Spinal cord (tissue), 10 donors: Measurements from ENCODE around the gene DCLK1. TPM values are rescaled to one million over a fixed set of nuclear protein-coding genes. Genes with fewer than 3 reads are reported as not detected.
"Not testable (repeated sequence)": the region's sequence is repeated elsewhere in the genome, so short reads cannot be mapped to it uniquely, and the experiment has no call there.

Experiments
- DNase-seq, 6 donors: peaks; one replicate each; pipeline versions ENCODE4 v3.0.0 to v3.0.0-alpha.2; 2013 to 2015; ENCODE audit warnings: low spot score in 6 of 6, low read depth in 4 of 6
- H3K27ac ChIP-seq: one replicate; pipeline ENCODE4 v1.5.1; 2013; ENCODE audit warnings: low read depth, low read length, control low read depth
- H3K27me3 ChIP-seq: one replicate; pipeline ENCODE4 v1.6.1; 2013; ENCODE audit warnings: low read length; ENCODE audit not compliant: control insufficient read depth, insufficient read depth
- H3K36me3 ChIP-seq: one replicate; pipeline ENCODE4 v1.6.1; 2013; ENCODE audit warnings: low read length; ENCODE audit not compliant: control insufficient read depth, insufficient read depth
- H3K4me1 ChIP-seq: one replicate; pipeline ENCODE4 v1.6.1; 2013; ENCODE audit warnings: low read length; ENCODE audit not compliant: control insufficient read depth, insufficient read depth
- H3K4me3 ChIP-seq: one replicate; pipeline ENCODE4 v1.5.1; 2013; ENCODE audit warnings: low read depth, low read length, control low read depth
- H3K9me3 ChIP-seq: one replicate; pipeline ENCODE4 v1.6.1; 2013; ENCODE audit warnings: low read length; ENCODE audit not compliant: control insufficient read depth, insufficient read depth
- WGBS: methylation state at CpG from one replicate; pipeline ENCODE4 v1.1.5; 2013; ENCODE audit warnings: missing lambda C conversion rate; ENCODE audit not compliant: insufficient coverage; 5-methylcytosine and 5-hydroxymethylcytosine counted together
- polyA plus RNA-seq, 2 donors: library from polyadenylated mRNA; unstranded; fragments of 120-200 nt; gene quantifications; one replicate each; pipeline ENCODE4 v1.2.1, GENCODE V29; 2013; ENCODE audit not compliant: insufficient read length in 2 of 2
- total RNA-seq, 2 donors: library from RNA; depleted of rRNA in 1 of 2; stranded (reverse); fragments of 120-200 nt in 1 of 2; fragments of >200 nt in 1 of 2; gene quantifications; one replicate each; pipeline versions ENCODE4 v1.2.3 to v1.2.4, GENCODE V29; 2013 to 2014
- donor health status: healthy.

DCLK1 gene
- total and polyA plus RNA-seq, 4 donors, result 112 to 239 (median 143) TPM

DNA sequence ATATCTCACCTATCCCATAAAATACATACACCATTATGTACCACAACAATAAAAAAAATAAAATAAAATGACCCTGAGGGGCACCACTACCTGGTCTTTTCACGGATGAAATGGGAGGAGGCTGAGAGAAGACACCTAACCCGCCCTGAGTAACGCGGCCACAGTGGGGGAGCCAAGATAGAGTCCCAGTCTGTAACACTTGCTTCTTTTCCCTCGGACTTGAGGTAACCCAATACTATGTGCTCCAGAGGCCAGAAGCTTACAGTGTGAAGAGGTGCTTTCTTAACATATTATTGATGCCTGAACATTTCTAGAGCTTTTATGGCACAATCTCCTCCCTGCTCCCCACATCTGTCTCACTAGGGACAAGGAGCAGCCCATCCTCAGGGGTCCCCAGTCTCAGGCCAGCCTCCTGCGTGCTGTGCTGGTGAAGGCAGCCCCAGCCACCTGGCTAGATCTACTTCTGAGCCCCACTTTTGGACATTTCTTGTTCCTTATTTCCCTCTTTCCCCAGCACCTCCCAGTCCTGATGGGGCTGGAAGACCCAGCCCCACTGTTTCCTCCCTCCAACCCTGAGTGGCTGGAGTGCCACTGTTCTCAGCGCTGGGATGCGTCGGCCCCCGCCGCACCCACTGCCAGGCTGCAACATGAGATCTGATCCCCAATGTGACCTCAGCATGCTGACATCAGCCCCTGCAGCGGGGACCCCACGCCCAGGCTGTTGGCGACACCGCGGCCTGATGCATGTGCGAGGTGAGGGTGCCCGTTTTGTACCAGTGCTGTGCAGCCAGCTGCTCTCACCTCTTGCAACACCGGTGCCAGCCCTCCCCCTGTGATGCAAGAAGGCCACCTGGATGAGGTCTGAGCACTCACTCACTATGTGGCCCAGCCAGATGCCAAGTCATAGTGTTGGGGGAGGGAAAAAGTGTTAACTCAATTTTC, 143.3 kb downstream of the DCLK1 start:
- DNase-seq, result no peak
- Histone ChIP-seq H3K9me3 (no peaks in the 10 kb centered on the region), H3K36me3 (peaks cover 2% of the 10 kb centered on the region), H3K4me1 (peaks cover 24% of the 10 kb centered on the region), H3K4me3 (no peak overlapping the region), H3K27me3 (no peaks in the 10 kb centered on the region), H3K27ac (no peak overlapping the region)
- 74% methylated on average over 16 of the region's 19 CpGs for WGBS

DNA sequence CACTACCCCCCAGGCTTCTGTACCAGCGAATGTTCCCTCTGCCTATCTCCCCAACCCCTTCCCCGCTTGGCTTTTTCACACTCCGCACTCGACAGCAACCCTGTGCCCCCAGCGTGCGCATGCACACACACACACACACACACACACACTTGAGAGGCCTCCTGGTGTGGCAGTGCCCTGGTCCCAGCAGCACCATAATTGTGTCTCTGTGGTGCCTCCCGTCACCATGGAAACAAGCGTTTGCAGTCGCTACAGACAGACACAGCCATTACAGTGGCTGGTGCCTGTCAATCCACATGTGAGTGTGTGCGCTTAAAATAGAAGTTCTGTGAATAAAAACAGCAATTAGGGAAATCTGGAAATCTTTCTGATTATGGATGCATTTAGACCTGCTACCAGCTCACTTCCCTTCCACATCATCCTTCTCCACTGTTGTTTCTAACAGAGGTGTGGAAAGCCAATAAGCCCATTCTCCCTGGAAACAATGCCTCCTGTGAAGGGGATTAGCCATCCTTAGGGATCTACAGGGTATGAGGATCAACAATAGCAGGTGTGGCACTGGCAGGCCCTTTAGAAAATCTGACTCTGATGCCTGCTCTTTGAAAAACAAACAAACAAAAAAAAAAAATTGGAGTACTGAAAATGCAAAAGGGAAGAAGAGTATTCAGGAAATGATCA, 146.3 kb downstream of the DCLK1 start:
- 30% methylated on average over 6 of the region's 10 CpGs for WGBS
- peaks cover 4% of the 10 kb centered on the region for H3K9me3 ChIP-seq
- no peak overlapping the region for H3K27ac ChIP-seq
- no peak overlapping the region for H3K4me3 ChIP-seq
- H3K4me1 ChIP-seq, result peaks cover 31% of the 10 kb centered on the region
- H3K27me3 ChIP-seq, result no peaks in the 10 kb centered on the region
- peaks cover 2% of the 10 kb centered on the region for H3K36me3 ChIP-seq
- DNase-seq, result peak in 5 of 6 donors; percentile 45 to 95 (median 58)

DNA sequence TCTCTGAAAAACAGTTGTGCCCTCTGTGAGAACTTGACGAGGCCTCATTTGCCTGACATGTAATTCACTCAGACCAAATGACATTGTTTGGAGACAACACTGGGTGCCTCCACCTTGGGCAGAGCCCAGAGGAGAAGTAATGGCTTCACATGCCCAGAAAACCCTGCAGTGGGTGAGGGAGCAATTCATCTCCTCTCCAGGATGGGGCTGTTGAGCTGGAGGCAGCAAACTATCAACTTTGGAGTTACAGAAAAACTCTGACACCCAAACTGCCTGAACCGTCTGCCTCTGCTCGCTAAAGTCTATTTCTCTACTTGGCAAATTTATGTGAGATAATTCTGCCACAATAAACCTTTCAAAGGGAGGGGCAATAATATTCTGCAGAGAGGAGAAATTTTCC, 146.9 kb downstream of the DCLK1 start:
- Histone ChIP-seq H3K27ac (no peak overlapping the region), H3K4me3 (no peak overlapping the region), H3K36me3 (peaks cover 2% of the 10 kb centered on the region), H3K4me1 (peaks cover 35% of the 10 kb centered on the region), H3K9me3 (peaks cover 4% of the 10 kb centered on the region), H3K27me3 (no peaks in the 10 kb centered on the region)
- WGBS, result no CpG with 5 or more reads among the region's 3 CpGs
- no peak for DNase-seq

DNA sequence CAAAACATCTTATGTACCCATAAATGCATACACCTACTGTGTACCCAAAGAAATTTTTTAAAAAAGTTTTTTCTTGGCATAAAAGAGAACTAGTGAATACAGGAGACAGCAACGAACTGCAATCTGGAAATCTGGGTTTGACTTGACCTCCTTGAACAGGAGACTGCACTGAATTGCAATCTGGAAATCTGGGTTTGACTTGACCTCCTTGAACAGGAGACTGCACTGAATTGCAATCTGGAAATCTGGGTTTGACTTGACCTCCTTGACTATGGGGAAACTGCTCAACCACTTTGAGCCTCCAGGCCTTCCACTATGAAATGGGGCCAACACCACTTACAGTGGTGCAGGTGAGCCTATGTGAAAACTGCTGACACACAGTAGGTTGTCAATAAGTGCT, 147.5 kb downstream of the DCLK1 start:
- H3K4me1 ChIP-seq, result peaks cover 35% of the 10 kb centered on the region
- H3K27me3 ChIP-seq, H3K9me3 ChIP-seq, H3K36me3 ChIP-seq, DNase-seq, H3K27ac ChIP-seq, H3K4me3 ChIP-seq: not testable (repeated sequence)
- 88% methylated on average over 1 of the region's 1 CpG for WGBS

DNA sequence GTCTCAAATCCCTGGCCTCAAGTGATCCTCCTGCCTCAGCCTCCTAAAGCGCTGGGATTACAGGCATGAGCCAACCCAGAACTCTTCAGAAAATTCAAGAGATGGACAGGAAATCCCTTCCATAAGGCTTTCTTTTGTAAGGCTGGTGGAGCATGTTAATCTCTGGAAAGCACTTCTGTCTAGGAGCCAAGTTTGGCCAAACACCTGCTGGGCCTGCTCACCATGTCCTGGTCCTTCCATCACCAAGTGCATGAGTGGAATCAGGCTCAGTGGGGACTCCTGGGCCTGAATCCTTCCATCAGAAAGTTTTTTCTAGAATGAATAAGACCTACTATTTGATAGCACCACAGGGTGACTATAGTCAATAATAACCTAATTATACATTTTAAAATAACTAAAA, 148.0 kb downstream of the DCLK1 start:
- no peak overlapping the region for H3K4me3 ChIP-seq

DNA sequence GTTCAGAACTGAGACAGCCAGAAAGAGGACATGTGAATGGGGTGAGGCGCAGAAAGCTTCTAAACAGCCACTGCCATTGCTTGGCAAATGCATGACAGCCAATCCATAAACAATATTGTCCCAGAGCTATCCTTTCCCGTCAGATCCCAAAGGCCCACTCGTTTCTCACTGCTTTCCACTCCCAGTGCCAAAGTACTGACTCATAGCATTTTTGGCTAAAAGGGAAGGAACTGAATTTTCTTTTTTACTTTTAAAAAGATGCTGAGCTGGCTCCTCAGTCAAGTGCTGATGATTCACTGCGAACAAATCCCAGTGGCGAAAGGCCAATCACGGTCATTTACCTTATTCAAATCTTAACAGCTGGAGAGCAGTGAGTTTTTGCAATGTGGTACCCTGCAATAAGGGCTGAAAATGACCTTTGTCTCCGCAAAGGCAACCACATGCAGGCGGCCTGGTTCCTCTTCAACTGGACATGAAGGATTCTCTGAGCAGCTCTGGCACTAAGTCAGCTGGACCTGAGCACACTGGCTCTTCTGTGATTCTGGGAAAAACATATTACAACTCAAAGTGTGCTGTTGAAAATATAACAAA, 151.7 kb downstream of the DCLK1 start:
- Histone ChIP-seq H3K27me3 (no peaks in the 10 kb centered on the region), H3K4me1 (peaks cover 14% of the 10 kb centered on the region), H3K27ac (peak overlapping the region; percentile 72), H3K4me3 (no peak overlapping the region), H3K9me3 (peaks cover 4% of the 10 kb centered on the region), H3K36me3 (no peaks in the 10 kb centered on the region)
- DNase-seq, result peak in 5 of 6 donors; percentile 36 to 88 (median 56)
- 31% methylated on average over 3 of the region's 8 CpGs for WGBS

More for the DNA sequence above, 148.0 kb downstream of the DCLK1 start:
- Histone ChIP-seq H3K9me3 (peaks cover 4% of the 10 kb centered on the region), H3K4me1 (peaks cover 32% of the 10 kb centered on the region), H3K27ac (no peak overlapping the region), H3K36me3 (peaks cover 2% of the 10 kb centered on the region), H3K27me3 (no peaks in the 10 kb centered on the region)
- WGBS, result 100% methylated on average over 1 of the region's 1 CpG
- no peak for DNase-seq

DNA sequence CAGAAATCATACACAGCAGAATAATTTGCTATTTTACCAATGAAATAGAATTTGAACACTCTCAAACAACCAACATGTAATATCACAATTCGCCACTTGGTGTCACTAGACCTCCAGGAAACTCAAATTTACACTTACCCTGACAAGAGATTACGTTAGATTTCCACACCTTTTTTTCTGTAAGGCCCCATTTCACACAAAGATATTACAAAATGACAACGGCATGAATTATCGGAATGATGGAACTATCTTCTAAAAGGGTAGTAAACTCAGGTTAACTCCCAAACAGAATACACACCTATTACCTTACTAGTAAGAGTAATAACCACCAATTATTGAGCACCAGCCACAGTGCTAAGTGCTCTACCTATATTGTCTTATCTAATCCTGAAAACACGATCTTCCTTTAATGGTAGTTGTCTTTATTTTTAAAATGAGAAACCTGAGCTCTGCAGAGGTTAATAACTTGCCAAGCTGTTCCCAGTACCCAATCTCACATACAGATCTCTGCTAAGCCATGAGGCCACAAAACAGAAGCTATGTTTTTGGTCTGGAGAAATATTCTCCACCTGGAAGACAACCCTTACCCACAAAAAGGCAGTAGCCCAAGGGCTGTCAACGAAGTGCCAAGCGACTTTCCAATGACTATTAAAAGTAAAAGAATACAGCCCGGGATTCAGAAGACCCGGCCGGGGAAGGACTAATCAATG, 152.4 kb downstream of the DCLK1 start:
- 41% methylated on average over 3 of the region's 10 CpGs for WGBS
- Histone ChIP-seq H3K36me3 (no peaks in the 10 kb centered on the region), H3K9me3 (peaks cover 4% of the 10 kb centered on the region), H3K4me1 (peaks cover 10% of the 10 kb centered on the region), H3K27me3 (no peaks in the 10 kb centered on the region), H3K27ac (peak overlapping the region; percentile 72), H3K4me3 (no peak overlapping the region)
- peak; percentile 73 to 95 (median 82) for DNase-seq

DNA sequence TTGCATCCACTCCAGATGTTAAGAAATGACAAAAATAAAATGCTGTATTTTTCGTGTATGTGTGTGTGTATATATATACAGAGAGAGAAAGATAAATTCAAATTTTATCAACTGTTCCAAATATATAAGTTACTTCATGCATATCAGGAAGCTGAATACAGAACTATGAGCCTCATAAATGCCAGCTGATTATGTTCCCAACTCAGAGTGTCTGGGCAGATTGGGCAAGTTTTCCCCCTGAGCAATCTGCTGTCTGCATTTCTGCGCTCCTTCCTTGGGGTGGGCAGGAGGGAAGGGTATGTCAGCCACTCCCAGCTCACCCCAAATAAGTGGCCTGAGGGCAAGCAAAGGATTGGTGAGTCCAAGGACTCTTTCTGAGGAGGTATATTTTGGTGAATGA, 154.1 kb downstream of the DCLK1 start:
- no peaks in the 10 kb centered on the region for H3K36me3 ChIP-seq
- no peak overlapping the region for H3K27ac ChIP-seq
- H3K4me3 ChIP-seq, result no peak overlapping the region
- H3K27me3 ChIP-seq, result no peaks in the 10 kb centered on the region
- H3K9me3 ChIP-seq, result peaks cover 4% of the 10 kb centered on the region
- peak in 1 of 6 donors; percentile 55 for DNase-seq
- H3K4me1 ChIP-seq, result peaks cover 10% of the 10 kb centered on the region
- no CpG with 5 or more reads among the region's 2 CpGs for WGBS

DNA sequence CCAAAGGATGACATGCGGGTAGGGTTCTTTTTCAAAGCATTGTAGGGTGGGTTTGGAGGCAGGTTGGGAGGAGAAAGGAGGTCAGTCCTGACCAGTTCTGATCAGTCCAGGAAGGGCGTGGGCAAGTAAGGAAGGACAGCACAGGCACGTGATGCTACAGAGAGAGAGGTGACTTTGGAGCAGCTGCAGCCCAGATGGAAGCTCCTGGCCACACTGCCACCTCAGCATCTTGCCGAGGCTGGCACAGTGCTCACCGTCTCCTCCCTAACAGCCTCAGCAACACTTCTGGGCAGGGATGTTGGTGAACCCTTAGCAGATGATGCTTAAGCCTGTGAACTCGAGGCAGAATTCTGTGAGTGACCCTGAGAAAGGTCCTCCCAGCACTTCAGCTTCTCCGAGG, 155.1 kb downstream of the DCLK1 start:
- Histone ChIP-seq H3K27ac (no peak overlapping the region), H3K4me1 (peaks cover 10% of the 10 kb centered on the region), H3K9me3 (peaks cover 4% of the 10 kb centered on the region), H3K27me3 (no peaks in the 10 kb centered on the region), H3K4me3 (no peak overlapping the region), H3K36me3 (no peaks in the 10 kb centered on the region)
- DNase-seq, result no peak
- 92% methylated on average over 3 of the region's 7 CpGs for WGBS
